GM19463 (cell line): Measurements from ENCODE around the gene PANK4.

Source experiments
- ATAC-seq: cut with Tn5 transposase; IDR thresholded peaks from one replicate; pipeline ENCODE4 v1.9.1; 2021; ENCODE audit warnings: mild to moderate bottlenecking, moderate library complexity; ENCODE audit not compliant: unreplicated experiment

Gene PANK4

DNA sequence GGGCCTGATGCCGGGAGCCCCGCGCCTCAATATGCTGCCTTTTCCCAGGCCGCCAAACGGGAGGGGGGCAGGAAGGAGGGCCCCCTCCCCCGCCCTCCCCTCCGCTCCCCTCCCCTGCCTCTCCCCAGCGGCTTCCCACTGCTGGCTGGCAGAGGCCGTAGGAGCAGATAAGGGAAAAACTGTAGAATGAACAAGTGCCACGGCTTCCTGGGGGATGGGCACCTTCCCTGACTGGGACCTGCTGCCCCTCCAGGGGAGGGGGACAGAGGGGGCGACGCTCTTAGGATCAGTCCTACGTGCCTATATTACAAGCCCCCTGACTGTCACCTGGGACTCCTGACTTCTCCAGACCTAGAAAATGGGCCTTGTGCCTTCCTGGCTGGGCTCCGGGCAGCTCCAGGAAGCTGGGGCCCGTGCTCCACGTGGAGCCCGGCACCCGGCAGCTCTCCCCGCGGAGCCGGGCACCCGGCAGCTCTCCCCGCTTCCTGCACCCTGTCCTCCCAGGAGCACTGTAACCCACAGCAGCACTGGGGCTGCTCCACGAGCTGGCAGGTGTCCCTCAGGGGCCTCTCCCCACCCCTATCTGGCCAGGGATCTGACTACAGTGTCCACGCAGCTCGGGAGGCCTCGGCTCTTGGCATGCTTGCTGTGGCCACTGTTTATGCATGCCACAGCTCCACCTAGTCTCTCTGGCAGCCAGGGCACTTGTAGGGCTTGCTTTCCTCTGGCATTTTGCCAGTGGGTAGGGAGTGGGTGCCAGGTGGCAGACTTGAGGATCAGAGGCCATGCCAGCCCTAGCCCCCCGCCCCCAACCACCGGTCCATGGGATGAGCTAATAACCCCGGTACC lies 4.3 kb upstream of the PANK4 start:
- ATAC-seq = no peak

DNA sequence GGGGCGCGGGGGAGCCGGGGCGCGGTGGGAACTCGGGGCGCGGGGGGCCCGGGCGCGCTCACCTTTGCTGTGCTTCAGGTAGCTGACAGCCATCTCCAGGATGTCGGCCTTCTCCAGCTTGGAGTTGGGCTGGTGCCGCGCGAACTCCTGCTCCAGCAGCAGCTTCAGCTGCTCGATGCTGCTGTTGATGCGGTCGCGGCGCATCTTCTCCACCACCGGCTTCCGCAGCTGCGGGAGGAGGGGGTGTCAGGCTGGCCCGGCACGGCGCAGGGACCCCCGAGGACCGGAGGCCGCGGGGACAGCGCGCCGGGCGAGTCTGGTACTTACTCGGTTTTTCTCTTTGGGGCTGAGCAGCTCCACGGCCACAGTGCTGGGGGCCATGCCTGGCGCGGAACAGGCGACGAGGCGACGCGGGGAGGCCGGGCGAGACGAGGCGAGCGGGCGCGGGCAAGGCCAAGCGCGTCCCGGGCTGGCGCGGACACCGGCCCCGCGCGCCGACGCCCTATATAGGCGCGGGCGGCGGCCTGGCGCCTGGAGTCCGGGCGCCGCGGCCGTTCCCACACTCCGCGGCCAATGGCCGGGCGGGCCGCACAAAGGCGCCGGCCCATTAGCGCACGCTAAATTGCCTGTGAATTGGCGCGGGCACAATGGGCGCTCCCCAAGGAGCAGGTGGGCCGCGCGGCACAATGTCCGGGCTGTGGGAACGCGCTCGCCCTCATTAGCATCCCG lies 3.6 kb upstream of the PANK4 start, which contains the start of gene HES5:
Gene HES5, minus strand, starts transcription at position 480 of the 729 bp plus-strand sequence. Its CDS starts 99 bp downstream, at position 381.
- ATAC-seq = no peak

DNA sequence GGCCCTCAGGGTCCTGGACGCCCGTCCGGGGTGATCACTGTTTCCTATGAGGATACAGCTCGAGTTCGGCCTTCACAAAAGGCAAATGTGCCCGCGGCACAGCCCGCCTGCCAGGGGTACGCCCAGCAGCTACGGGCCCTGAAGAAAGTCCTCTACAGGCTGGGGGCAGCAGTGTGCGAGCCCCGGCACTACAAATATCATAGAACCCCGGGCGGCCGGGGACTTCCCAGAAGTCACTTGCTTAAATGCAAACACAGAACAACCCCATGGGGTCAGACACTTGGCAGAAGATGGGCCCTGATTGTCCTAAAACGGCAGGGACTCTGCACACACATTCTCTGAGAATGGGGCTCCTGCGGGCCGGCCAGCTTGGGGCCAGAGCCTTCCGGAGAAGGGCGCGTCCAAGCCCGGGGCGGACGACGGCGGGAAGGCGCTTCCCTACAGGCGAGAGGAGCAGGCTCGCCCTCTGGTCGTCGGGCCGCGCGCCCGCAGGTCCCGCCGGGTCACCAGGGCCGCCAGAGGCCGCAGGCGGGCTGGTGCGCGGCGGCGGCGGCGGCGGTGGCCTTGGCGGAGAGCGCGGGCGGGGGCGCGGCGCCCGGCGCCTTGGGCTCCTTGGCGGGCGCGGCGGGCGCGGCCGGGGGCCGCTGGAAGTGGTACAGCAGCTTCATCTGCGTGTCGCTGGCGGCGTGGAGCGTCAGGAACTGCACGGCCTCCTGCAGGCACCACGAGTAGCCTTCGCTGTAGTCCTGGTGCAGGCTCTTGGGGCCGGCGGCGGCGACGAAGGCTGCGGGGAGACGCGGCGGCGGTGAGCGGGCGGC lies 2.8 kb upstream of the PANK4 start:
- ATAC-seq = no peak

DNA sequence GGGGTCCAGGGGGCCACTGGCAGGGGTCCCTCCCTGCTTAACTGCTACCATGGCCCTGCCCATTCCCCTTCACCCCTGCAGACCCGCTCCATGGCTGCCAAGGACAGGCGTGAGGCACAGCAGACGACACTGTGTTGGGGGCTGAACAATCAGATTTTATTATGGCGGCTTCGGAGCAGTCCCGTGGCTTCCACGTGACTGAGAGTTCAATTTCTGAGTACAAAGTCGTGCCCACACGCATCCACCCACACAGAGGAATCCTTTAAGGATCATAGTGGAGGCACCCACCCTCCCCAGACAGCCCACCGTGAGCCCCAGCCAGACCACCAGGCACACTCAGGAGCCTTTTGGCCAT lies 2.2 kb upstream of the PANK4 start:
- ATAC-seq = no peak

DNA sequence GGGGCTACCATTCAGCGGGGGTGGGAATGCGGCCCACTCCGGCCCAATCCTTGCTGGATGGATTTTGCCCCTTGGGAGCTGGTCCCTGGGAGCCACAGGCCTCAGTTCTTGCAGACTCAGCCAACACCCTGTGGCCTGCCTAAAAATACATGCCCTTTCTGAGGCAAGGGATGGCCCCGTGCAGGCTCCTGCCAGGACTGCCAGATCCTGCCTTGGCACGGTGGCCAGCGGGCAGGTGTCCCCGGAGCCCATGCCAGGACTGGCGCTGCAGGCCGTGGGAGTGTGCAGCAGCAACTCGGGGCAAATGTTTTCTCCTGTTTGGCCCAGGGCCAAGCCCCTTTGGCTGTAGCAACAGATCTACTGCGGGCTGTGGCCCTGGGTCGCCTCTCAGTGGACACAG lies 1.6 kb upstream of the PANK4 start:
- no peak for ATAC-seq

DNA sequence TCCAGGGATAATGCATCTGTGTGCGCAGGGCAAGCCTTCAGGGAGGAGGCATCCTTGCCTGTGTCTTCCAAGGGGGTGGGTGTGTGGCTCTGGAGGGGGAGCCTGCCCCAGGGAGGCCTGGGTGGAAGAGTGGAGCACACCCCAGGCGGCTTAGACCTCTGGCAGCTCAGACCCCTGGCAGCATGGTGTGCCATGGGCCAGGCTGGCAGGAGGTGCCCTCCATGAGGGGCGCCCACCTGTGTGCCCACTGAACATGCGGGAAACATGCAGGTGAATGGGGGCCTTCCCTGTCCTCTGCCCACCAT lies 1.1 kb upstream of the PANK4 start:
- no peak for ATAC-seq

DNA sequence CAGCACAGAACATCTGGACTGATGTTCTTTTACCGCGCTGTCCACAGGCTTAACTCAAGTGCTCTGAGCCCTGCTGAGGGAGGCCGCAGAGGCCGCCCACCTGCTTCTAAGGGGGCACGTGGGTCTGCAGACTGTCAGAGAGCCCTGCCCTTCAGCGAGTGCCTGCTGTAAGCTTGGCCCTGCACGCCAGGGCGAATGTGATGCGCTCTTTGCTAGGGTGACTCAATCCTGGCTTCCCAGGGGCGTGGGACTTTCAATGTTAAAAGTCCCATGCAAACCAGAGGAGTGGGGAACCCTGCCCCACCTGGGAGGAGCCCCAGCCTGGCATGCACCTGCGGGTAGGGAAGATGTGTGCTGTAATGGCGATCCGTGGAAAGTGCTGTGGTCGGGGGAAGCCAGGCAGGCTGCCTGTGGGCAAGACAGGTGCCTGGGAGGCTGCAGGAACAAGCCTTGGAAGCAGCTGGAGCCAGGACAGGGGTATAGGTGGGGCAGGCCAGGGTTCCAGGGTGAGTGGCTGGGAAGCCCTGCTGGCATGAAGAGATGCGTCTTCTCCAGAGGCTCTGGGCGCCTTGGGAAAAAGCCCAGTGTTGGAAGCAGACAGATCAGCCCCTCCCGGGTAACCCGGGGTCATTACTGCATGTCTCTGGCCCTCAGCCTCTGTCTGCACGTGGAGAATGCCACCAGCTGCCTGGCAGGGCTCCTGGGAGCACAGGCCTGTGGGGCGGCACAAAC lies 594 bp upstream of the PANK4 start:
- peak; percentile 39 for ATAC-seq

DNA sequence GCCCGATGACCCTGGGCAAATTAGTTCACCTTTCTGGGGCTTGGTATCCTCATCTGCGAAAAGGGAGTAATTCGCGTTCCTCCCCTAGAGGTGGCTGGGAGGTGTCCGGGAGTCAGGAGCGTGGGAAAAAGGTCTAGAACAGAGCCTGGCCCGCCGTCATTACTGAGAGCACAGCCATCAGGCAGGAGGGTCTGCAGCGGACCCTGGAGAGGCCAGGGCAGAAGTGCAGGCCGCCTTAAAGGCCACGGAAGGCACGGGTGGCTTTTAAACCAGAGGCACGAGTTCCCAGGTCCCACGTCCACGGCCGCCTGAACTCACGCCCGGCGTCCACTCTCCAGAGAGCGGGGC lies 850 bp downstream of the PANK4 start:
- ATAC-seq = no peak

DNA sequence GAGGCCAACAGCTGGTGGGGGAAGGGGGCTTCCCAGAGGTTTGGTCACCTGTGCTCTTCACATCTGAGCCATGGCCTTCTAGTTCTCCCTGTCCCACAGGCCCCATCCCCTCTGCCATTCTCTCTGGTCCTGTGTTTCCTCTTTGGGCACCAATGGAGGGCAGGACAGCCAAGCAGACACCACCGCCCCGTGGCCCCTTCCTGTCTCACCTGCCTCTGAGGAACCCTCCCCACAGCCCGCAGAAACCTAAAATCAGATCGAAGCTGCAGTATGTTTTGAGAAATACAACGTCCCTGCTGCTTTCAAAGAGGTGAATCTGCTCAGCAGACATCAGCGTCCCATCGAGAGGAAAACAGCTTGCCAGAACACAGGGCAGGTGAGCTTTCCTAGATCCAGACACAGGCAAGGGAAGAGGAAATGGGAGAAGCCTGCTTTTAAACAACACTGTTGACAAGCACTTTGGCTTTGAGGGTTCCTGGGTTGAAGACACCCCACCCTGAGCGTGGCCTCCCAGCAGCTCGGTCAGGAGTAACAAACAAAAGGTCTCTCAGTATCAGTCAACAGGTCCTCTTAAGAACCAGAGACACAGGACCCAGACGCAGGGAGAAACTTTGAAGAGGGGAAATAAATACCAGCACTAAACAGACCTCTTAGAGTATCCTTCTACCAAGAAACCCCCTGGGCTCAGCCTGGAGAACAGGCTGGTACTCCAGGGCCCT lies 2.3 kb downstream of the PANK4 start:
- ATAC-seq = no peak

DNA sequence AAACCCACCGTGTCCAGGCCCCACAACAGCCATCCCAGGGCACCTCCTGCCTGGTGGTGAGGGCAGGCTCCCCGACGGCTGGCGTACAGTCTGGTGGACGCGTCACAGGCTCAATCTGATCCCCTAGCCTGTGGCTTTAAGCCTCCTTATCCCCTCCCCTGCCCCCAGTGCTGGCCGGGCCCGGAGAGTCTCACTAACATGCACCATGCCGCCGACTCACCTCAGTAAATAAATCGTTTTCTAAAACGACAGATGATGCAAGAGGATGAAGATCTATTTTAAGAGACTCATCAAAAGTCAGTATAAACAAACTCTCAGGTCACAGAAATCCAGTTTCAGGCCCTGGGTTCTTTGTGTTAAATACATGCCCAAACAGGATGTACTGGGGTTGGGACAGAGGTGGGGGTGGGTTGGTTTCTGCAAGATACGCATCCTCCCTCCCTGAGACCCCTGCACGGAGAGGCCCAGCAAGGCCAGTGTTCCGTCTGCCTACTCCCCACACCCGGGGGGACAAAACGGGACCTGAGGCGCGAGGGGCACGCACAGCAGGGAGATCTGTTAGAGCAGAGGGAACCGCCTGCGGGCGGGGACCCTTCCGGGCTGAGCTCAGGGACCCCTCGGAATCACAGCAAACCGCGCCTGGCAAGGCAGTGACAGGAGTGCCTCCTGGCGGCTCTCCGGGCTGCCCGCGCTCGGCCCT lies 3.1 kb downstream of the PANK4 start:
- no peak for ATAC-seq

DNA sequence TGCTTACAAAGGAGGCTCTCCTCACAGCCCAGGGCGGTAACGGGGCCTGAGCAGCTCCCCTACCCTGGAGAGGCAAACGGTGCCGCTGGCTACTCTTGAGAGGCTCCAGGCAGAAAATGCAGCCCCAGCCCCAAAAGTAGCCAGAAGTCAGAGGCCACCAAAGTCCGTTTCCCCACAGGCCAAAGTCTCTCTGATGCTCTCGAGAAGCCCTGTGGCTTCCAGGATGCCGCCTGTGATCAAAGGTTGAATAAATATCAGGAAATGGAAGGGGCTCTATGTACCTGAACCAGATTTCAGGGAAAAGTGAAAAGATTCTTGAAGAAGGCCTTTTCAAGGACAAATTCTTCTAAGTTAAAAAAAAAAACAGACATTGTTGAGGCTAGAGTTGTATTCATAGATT lies 4.2 kb downstream of the PANK4 start:
- no peak for ATAC-seq

DNA sequence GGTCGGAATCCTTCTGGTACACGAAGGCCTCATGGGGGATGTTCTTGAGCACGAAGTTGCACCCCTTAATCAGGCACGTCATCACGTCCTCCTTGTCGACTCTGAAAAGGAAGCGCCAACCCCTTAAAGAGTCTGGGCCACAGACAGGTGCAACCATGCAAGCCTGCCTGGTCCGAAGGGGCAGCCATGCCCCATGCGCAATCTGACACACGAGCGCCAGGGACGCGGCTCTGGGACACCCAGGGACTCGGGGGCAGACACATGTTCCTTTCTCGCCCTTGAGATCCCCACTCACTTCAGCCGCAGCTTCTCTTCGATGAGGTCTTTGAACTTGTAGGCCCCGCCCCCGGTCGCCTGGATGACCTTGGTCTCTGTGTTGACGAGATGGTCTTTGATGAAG lies 5.6 kb downstream of the PANK4 start:
- ATAC-seq = no peak

DNA sequence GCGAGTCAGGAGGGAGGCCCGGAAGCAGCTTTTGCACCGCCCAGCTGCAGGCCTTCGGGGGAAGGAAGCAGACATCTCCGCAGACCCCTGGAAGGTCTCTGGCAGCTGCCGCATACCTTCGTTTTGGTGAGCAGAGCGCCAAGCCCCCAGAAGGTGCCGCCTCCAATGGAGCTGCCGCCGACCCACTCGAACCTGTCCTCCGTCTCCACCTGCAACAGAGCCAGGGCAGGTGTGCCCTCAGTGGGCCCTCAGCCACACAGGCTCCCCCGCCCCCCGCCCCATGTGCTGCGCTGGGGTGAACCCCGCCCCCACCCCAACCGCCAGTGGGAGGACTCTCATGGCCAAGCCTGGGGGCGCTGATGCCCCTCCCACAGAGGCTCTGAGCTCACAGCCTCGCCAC lies 6.2 kb downstream of the PANK4 start:
- ATAC-seq = no peak

DNA sequence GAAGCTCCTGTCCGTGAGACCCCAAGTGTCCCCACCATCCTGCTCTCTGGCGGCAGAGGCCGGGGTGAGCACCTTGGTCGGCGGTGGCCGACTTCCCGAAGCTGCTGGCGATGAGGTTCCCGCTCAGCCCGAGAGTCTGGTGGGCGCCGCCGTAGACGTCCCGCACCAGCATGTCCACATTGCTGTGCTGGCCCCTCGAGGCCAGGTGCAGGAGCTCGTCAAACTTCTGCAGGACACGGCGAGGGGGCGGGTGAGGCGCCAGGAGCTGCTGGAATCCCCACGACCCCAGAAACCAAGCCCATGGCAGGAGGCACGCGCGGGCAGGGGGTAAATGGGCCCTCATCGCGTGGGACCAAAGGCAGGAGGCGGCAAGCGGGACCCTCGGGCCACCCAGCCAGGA lies 6.7 kb downstream of the PANK4 start:
- no peak for ATAC-seq

DNA sequence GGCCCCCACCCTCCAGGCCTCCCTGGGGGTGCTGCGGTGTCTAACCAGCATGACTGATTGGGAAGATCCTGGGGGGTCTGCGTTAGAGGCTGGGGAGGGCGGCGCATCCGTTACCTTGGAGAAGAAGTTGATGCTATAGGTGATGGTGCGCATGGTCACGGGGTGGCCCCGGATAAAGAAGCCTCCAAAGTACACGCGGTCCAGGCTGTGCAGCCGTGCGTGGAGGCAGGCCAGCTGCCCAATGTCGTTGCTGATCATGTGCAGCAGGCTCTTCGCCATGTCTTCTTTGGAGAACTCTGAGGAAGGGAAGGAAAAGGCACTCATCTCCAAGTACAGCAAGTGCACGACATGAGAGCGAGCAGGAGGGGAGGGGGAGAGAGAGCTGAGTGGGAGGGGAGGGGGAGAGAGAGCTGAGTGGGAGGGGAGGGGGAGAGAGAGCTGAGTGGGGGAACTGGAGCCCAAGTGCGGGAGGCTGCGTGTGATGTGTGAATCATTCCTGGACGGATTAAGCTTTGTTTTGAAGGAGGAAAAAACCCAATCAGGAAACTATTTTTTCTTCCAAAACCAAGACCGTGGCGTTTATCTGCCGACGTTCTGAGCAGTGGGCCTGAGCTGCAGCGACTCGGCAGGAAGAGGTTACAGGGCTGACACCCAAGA lies 7.2 kb downstream of the PANK4 start:
- no peak for ATAC-seq

DNA sequence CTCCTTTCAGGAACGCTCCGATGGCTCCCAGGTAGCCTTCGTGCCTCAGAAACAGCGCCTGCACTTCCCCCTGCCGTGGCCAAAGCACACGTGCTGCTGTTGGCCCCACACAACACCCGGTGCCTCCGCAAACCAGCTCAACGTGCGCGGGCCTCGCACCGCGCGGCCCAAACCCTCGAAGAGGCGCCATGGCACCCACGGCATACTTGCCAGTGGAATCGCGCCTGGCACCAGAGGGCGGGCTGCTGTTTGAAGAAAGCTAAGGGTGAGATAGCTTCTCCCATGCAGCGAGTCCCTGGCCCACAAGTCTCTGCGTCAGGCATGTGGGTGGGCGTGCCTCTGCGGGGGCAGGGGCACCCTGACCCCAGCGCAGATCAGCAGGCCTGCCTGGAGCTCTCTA lies 7.9 kb downstream of the PANK4 start:
- ATAC-seq = no peak

DNA sequence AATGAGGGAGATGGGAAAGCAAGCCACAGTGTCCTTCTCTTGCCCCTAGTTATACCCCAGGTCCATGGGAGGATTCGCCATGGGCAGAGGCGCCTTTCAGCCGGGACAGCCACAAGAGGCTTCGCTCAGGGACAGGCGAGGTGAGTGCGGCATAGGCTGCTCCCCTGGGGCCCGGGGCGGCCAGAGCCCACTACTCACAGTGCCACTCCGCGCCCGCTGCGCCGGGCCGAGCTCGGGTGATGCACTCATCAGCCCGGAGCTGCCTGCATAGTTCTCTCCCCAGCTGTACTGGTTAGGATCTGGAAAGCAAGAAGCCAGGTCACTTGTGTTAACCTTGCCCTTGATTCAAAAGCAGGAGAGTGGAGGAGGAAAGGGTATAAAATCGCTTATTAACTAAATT lies 8.4 kb downstream of the PANK4 start:
- no peak for ATAC-seq

DNA sequence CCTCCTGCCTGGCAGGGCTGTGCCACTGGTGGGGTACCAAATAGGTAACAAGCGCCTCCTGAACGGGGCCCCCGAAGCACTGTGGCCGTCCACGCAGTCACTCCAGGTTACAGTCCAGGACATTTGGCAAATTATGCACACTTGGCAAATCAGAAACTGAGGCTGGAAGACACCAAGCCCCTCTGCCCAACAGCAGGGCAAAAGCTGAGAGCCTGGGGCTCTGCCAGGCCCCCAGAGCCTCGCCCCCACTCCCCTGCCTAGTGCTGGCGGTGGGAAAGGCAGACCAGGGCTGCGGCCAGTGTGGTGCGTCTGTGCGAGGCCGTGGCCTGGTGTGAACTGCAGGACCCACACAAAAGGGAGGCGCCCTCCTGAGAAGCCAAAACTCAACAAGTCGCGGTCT lies 9.4 kb downstream of the PANK4 start:
- no peak for ATAC-seq

DNA sequence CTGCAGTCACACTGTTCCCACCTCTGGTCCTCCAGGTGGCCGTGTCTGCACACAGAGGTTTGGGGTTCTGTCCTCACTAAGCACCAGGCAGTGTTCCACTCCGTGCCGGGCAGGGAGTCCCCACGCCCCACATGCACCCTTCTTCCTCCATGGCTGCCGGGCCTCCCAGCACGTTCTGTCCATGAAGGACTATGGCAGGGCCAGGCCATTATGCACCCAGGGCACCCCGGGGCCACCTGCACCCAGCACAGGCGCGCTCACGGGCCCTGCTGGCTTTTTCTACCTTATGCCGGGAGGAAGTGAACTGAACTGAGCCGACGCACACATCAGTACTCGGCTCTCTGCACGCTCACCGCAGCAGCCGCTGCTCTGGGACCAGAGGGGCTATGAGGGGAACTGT lies 10.3 kb downstream of the PANK4 start:
- no peak for ATAC-seq

DNA sequence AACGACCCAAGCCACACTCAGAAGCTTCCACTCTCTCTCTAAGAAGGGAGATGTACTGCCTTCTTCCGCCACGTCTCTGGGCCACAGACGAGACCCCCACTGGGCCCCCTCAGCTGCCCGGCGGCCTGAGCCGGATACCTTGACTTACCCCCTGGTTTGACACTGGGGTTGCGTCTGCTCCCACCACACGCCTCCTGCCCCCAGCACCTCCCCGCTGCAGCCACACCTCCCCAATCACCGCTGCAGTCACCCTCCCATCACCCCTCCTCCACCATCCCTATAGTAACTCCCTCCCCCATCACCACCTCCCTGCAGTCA lies 10.7 kb downstream of the PANK4 start:
- no peak for ATAC-seq
